GM18870 (cell line): ENCODE data around the gene CIDEB.

Experiments
- ATAC-seq: cut with Tn5 transposase; IDR thresholded peaks from one replicate; pipeline ENCODE4 v1.9.1; 2021; ENCODE audit warnings: moderate library complexity; ENCODE audit not compliant: unreplicated experiment

The CIDEB gene

DNA sequence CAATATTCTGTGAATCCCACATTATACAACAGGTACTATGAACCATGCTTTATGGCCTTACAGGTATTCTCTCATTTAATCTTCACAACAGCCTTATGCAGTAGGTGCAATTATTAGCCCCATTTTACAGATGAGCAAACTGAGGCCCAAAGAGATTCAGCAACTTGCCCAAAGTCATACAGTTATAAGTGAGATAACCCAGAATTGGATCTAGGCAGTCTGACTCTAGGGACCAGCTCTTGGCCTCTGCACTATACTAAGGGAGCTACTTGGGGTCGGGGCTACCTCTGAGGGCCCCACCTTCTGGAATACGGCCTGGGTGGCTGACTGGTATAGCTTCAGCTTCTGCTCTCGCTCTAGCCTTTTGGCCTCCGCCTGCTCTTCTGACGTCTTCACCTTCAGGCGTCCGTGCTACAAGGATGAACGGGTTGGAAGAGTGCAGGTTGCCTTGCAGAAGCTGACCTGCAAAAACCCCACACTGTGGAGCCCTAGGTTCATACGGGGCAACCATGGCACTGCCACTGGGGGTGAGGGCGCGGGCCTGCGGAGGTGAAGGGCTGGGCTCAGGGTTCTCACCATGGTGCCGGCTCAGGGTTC, 37.1 kb downstream of the CIDEB start:
- no peak for ATAC-seq

DNA sequence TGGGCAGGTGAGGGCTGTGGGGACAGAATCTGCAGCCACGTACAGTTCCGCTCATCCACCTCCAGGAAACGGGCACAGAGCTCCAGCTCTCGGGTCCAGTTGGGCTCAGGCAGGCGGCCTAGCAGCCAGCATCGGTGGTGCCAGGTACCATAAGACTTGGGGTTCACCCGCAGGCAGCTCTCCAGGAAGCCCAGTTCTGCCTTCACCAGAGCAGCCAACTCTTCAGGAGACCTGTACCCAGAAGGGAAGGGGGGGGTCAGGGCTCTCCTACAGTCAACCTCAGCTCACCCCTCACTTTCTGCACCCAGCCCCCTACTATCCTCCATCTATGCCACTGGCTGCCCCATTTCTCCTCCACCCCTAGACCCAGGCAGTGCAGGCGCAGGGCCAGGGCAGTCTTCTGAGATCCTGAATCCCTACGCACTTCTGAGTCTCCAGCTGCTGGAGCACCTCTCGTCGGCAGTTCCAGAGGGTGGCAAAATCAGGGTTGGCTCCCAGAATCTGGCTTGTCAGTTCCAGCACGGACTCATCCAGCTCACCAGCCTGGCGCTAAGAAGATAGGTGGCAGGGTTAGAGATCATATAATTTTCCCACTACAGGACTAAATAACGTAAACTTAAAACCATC, 37.8 kb downstream of the CIDEB start:
- no peak for ATAC-seq

DNA sequence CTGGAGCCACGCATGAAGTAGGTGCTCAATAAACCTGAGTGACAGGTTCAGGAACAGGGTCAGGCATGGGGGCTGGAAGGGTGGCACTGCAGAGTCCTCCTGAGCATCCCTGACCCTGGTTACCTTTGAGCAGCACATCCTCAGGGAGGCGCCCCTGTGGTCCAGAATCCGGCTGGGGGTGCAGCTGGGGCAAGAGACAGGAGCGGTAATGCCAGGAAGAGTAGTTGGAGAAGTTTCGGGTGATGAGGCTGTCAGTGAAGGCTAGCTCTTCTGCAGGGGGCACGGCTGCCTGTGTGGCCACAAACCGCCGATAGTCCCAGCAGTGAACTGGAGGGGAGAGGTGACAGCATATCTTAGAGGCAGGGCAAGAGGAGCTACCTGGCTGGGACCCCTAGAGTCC, 38.4 kb downstream of the CIDEB start:
- ATAC-seq, result no peak

DNA sequence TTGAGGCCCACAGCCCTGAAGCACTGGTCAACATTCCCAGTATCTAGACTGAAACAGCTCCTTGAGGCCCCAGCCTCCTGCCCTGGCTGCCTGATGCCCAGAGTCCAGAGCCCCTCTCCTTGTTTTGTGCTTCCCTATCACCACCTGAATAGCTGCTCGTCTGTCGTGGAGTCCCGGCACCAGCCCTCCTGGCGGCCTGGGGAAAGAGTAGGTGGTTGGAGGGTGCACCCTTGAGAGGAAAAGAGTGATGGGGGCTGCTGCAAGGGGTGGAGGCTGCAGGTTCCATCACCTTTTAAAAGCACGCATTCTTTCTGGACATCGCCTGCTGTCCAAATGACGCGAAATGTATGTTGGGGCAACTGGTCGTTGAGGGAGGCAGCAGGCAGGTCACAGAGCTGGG, 39.6 kb downstream of the CIDEB start:
- ATAC-seq, result no peak

DNA sequence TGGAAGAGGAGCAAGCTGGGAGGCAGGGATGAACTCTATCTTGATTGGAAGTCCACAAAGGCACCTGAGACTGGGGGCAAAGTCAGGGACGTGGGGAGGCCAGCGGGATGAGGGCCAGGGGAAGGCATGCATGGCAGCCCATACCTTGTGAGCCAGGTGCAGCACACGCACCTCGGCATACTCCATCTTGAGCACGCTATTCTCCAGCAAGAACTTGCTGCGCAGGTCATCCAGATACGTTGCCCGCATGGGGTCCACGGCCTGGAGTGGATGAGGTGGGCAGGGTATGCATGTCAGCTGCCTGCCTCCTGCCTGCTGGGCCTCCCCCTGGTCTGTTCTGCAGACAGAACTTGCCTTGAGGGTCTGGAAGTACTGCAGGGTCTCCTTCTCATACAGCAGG, 40.3 kb downstream of the CIDEB start:
- ATAC-seq, result no peak

DNA sequence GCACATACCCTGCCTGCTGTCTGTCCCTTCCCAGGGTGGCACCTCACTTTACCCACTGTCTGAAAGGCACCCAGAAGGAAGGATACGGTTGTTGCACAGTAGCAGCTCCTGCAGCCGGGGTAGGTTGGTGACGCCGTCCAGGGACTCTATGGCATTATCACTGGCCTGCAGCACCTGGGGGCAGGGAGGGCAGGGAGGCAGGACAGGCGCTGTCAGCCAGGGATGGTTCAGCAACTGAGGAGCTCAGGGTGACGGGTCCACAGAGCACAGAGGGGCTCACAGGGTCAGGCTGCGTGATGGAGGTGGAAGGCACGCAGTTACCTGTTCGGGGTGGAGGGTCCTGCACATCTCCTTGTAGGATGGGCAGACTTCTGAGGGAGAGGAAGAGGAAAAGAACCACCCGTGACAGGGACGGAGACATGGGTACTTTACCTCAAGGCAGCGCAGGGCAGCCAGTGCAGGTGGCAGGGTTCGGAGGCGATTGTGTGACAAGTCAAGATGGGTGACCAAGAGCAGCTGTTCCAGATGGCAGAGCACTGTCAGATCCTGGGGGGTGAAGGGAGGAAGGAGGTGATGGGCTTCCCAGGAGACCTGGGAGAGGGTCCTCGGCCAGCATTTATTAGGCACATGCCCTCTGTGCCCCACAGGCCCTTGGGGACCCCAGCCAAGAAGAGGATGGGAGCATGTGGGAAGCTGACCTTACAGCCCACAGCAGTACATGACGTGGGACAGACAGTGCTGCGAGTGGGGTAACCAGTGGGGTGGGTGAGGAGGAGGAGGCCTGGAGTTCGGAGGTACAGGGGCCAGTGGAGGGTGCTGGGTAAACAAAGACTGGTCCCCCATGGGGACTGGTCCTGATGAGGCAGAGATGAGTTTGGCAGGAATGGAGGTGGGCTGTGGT, 41.2 kb downstream of the CIDEB start:
- ATAC-seq, result no peak

DNA sequence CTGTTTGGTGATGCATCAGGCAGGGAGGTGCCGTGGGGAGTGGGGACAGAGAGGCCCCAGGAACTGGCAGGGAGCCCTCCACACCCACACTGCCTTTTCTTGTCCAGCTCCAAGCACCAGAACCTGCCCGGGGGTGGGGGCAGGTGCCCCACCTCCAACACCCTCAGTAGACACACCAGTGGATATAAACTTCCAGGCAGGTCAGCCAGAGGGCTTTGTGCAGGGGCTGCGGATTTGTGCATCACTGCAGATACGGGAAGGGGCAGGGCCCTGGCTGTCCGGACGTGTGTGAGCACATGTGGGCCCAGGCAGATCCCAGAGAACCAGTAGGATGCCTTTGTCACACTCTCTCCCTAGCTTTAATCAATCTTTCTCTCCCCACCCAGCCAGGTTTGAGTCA, 43.5 kb downstream of the CIDEB start:
- ATAC-seq, result no peak

DNA sequence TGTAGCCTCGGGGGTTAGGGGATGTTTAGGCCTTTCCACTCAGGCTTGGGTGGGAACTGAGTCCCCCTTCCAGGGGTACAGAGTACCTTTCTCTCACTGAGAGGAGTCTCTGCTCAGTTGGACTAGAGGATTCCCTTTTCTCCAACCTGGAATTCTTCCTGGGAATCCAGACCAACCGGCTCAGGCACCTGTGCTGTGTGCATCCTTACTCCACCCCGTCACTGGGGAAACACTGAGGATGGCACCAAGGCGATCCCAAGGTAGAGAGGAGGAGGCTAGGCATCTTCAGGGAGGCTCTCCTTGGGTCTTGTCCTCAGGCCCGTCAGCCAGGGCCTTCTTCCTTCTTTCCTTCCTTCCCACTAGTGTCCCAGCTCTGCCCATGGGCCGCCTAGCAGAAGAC, 43.9 kb downstream of the CIDEB start:
- ATAC-seq, result no peak

DNA sequence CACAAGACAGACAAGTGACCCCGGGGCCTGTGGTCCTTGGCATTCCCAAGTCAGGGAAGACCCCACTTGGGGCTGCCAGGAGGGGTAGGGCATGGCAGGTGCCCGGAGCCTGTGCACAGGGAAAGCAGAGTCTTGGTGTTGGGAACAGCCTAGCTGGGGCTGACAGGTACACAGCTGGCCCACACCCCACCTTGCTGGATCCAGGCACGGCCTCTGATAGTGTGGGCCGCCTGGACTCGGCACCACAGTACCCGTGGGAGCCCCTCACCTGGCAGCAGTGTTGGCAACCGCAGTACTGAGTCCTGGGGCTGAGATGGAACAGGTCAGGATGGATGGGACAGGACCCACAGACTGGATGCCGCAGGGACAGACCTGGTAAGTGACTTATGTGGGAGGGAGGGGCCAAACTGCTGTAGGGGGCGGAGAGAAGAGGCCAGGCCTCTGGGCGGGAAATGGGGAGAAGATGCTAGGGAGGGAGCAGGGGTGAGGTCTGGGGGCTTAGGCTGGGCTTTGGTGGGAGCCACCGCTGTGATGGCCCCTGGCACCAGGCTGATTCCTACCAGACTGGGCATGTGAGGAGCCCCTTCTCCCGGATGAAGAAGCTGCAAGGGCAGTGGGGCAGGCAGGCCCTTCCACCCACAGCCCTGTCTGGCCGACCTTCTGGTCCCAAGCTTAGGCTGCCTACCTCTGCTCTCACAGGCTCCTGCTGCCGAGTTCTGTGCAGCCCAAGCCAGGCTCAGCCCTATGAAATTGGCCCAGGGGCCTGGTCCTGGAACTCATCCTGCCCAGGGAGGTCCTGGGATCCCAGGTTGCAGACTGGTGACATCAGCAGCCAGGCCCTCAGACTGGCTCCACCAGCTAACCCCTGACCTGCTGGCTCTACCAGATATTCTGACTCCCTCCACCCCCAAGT, 44.7 kb downstream of the CIDEB start, which contains the start of gene TGM1:
Gene TGM1, minus strand, starts transcription at position 357 of the 913 bp plus-strand sequence. CDS start 825 bp downstream, outside the sequence.
- ATAC-seq, result no peak

DNA sequence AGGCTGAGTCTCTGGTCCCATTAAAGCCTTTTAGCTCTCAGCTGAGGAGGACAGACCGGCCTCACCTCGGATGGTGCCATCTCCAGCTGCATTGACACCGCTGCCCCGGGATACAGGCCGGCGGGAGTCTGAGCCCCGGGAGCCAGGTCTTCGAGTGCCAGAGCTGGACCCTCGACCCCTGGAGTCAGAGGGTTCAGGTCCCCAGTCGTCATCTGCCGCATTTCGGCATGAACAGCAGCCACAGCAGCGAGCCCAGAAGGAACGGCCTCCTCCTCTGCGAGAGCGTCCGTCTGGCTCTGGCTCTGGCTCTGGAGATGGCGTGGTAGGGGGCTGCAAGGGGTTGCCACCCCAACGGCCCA, 45.8 kb downstream of the CIDEB start:
- no peak for ATAC-seq

DNA sequence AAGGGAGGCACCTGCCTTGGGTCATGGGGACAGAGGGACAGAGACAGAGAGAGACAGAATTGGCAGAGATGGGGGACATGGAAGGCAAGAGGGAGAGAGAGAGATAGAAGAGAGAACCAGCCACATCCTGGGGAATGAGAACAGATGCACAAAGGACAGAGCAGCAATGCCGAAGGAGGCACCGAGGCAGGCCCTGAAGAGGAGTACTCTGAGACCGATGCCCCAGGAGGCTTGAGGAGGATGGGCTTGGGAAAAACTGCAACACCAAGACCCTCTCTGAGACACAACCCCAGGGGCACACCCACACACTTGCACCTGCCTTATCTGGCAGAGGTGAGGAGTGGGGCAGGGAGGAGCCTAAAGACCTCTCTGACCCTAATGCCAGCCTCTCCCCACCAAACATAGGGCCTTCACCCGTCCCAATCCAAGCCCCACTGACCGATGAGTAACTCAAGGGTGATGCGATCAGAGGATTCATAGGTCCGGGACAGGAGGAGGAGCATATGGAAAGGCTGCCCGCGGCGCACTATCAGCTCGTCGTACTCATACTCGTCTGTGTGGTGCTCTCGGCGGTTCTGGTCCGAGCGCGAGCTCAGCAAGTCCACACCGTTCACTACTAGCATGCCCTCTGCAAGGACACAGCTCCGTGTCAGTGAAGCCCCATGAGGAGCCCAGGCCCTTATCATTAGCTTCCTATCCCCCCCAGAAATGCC, 46.4 kb downstream of the CIDEB start:
- ATAC-seq, result no peak

DNA sequence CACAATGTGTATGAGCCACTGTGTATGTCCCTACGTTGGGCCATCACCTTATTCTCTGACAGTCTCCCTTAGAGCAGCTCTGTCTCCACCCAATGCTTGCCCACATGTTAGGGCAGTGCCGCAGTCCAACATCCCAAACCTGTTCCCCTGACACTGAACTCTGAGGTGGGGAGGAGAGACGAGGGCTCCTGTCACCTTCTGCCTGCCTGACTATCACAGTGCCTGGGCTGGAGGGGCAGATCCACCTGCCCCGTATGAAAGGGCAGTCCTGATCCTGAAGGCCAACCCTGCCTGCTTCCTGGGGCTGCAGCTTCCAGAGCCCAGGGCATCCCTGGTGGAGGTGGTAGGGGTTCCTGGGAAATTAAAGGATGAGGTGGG, 47.0 kb downstream of the CIDEB start:
- no peak for ATAC-seq

DNA sequence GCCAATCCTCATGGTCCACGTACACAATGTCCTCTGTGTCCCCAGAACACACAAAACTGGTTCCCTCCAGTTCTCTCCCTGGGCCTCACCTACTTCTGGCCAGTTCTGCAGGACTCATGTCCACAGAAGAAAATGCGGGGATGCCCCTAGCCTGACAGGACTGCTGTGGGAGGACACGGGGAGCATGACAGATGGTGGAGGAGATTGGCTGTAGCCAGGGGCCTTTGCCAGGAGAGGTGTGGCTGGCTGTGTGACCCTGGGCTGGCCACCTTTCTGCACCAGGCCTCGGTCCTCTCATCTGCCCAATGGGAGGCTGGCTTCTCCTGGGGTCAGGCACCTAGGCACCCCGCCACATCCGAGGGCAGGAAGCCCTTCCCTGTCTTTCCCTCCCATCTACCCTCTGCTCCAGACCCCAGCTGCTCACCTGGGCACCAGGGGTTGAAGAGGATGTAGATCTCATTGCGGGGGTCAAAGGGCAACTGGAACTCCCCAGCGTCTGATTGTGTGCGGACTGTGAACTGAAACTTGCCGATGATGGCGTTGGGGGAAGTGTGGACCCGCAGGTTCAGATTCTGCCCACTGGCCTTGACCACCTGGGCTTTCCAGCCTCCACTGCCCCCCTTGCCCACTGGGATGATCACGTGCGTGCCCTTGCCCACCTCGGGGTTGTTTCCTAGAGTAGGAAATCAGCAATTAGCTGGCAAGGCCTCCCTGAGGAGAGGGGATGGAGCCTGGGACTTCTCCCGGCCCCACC, 47.6 kb downstream of the CIDEB start:
- ATAC-seq, result no peak

DNA sequence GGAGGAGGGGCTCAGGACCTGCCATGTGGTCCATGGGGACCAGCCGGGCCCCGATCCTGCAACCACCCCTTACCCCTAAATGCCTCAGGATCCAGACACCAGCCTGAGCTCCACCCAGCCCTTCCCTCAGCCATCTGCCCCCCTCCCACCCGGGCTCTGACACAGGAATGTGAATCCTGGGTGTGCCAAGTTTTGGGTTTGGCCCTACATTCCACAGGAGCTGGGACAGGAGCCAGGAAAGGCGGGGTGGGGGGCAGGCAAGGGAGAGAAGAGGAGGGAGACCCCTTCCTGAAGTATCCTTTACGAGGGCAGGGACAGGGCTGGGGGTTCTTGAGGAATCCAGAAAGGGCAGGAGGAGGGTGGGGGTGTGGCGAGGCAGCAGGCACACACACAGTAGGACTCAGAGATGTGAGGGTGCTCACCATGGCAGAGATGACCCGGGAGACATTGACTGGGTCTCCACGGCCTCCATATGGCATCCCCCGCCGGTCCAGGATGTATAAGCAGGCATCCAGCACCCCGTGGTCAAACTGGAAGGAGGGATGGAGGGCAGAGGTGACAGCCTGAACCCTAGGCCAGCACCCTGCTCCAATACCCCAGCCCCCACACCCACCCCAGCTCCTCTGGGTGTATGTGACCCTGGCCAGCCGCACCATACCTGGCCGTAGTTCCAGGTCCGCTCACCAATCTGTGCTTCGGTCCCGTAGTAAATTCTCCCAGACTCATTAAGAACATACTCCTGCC, 48.3 kb downstream of the CIDEB start:
- ATAC-seq, result no peak

DNA sequence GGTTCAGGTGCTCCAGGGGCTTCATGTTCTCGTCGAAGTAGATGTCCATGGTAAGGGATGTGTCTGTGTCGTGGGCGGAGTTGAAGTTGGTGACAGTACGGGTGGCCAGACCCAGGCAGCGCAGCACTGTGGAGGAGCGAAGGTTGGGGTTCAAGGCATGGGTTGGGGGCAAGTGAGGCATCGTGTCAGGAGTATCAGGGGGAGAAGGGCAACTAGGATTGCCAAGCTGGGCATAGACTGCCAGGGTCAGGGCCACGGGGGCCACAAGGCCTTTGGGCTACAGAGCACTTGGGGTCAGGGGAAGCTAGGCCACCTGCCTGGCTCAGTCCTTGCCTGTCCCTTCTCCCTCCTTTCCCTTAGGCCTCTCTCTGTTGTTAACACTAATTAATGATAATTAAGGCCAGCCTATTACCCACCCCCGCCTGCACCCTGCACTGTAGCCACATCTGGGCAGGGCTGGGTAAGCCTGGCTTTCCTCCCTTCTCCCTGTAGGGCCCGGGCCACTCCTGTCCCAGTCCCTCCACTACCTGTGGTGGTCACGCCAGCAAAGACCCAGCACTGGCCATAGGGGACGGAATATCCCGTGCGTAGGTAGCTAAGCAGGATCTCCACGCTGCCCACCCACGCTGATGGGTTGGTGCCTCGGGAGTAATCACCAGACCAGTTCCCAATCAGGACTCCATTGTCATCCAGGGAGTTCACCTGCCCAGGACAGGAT, 49.1 kb downstream of the CIDEB start:
- no peak for ATAC-seq

DNA sequence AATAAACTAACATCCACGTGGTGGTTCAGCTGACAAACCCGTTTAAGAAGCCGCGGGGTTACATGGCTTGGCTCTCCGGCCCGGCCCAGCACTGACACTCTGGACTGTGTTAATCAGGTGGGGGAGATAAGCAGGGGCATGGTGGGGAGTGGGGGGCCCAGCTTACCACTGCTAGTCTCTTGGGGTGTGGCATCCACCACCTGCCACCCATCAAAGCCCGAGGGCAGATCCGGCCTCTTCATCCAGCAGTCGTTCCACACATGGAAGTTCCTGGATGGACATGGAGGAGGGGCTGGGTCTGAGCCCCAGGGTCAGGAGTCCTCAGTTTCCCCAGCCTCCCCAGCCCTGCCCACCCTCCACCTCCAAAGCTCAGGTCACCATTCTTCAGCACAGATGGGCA, 49.7 kb downstream of the CIDEB start:
- no peak for ATAC-seq

DNA sequence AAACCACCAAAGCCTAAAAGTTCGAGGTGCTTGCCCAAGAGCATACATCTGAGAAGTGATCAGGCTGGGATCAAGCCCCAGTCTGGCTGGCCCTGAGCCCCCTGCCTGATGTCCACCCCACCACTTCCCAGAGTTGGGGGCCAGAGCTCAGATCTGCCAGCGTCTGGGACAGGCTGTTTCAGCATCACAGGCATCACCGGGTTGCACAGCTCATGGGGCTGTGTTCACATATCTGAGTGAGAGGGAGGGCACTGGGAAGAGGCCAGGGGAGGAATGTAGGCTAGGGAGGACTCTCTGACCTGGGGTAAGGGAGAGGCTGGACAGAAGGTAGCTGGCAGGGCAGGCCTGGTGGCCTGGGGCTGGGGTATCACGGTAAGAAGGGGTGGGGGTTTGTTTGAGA, 50.8 kb downstream of the CIDEB start:
- no peak for ATAC-seq

DNA sequence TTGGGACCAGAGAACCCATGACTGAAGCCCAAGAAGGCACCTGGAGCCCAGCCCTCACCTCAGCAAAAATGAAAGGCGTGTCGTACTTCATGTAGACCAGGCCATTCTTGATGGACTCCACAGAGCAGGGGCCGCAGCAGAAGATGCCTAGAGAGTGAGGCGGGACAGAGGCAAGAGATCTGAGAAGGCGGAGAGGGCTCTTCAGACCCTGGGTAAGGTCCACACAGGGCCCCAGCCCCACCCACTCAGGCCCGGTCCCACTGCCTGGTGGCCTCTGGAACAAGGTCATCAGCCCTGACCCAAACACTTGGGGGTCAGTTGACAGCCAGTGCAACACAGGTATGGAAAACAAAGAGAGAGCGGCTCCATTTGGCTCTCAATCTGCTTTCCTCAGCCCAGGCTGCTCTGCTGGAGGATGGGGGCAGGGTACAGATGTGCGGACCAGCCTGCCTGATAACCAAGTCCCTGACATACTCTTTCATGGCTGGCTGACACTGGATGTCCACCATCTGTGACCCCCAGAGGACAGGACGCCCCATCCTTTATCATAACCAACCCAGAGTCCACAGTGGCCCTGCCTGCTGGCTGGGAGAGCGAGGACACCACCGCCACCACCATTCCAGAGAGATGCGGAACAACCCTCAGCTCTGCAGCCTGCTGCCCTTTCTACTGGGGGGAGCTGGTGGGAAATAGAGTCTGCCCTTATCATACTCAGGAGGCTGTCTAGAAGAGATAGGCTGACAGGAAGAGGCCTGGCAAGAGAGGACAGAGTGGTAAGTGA, 51.7 kb downstream of the CIDEB start:
- ATAC-seq, result no peak
